Large intestine (tissue), 3 donors: Measurements from ENCODE around the gene PIK3CD. TPM values are rescaled to one million over a fixed set of nuclear protein-coding genes. Genes with fewer than 3 reads are reported as not detected.

Source experiments
- DNase-seq, 2 donors: peaks; one replicate each; pipeline versions ENCODE4 v3.0.0 to v3.0.0-alpha.2; 2013
- H3K27ac ChIP-seq: one replicate; pipeline ENCODE4 v1.5.1; 2013; ENCODE audit warnings: low read length
- H3K27me3 ChIP-seq: 2 replicates; pipeline ENCODE4 v1.6.1; 2013; ENCODE audit warnings: low read length; ENCODE audit not compliant: control insufficient read depth, insufficient read depth
- H3K36me3 ChIP-seq: 2 replicates; pipeline ENCODE4 v1.6.1; 2013; ENCODE audit warnings: low read length; ENCODE audit not compliant: control insufficient read depth, insufficient read depth
- H3K4me1 ChIP-seq: one replicate; pipeline ENCODE4 v1.6.1; 2013; ENCODE audit warnings: low read length; ENCODE audit not compliant: control insufficient read depth, insufficient read depth
- H3K4me3 ChIP-seq: one replicate; pipeline ENCODE4 v1.5.1; 2013; ENCODE audit warnings: low read length
- H3K9me3 ChIP-seq: one replicate; pipeline ENCODE4 v1.6.1; 2013; ENCODE audit warnings: mild to moderate bottlenecking, low read depth, low read length, moderate library complexity; ENCODE audit not compliant: control insufficient read depth
- WGBS: methylation state at CpG from one replicate; pipeline ENCODE4 v1.1.5; 2013; ENCODE audit warnings: low lambda C conversion rate; ENCODE audit not compliant: insufficient coverage; 5-methylcytosine and 5-hydroxymethylcytosine counted together
- polyA plus RNA-seq: library from polyadenylated mRNA; unstranded; fragments of 120-200 nt; gene quantifications from one replicate; pipeline ENCODE4 v1.2.1, GENCODE V29; 2013

The PIK3CD gene
- polyA plus RNA-seq, 1 donor, result 16.1 TPM

DNA sequence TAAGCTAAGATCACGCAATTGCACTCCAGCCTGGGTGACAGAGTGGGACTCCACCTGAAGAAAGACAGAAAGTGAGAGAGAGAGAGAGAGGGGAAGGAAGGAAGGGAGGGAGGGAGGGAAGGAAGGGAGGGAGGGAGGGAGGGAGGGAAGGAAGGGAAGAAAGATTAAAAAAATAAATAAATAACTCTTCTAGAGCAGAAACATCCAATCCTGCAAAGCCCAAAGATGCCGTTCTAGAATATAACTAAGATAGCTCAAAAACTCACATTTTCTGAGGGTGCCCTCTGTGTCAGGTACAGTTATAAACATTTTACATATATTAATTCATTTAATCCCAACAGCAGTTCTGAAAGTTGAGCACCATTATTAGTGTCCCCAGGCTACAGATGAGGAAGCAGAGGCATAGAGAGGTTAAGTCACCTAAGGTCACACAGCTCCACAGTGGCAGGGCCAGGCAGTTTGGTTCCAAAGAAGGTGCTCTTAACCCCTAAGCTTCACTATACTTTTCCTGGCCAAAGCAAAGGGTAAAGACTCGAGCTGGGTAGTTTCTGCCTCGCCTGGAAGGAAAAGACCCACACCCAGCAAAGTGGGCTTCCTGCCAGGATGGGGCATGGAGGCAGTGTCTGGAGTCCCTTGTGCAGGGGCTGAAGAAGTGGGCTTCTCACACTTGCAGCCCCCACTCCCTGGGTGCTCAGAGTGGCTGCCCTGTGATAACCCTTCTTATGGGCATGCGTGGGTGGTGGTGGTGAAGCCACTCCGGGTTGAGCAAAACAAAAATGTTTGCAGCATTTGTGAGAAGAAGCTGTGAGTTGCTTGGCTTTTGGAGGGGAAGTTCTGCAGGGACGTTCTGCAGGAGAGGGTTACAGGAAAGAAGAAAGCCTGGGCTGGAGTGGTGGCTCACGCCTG, 7.9 kb upstream of the PIK3CD start:
- DNase-seq, result no peak
- WGBS, result no CpG with 5 or more reads among the region's 8 CpGs
- Histone ChIP-seq H3K4me1 (no peaks in the 10 kb centered on the region), H3K27ac (no peak overlapping the region), H3K36me3 (no peaks in the 10 kb centered on the region), H3K4me3 (no peak overlapping the region), H3K9me3 (no peaks in the 10 kb centered on the region), H3K27me3 (no peaks in the 10 kb centered on the region)

GRCh38 chr1:9646037-9646436, 5.5 kb upstream of the PIK3CD start:
- H3K27me3 ChIP-seq, result peaks cover 13% of the 10 kb centered on the region
- 80% methylated on average over 2 of the region's 13 CpGs for WGBS
- no peak overlapping the region for H3K4me3 ChIP-seq
- no peak overlapping the region for H3K27ac ChIP-seq
- DNase-seq, result no peak
- H3K9me3 ChIP-seq, result no peaks in the 10 kb centered on the region
- H3K36me3 ChIP-seq, result no peaks in the 10 kb centered on the region
- no peaks in the 10 kb centered on the region for H3K4me1 ChIP-seq

- H3K9me3 ChIP-seq, result no peaks in the 10 kb centered on the region
- 100% methylated on average over 1 of the region's 10 CpGs for WGBS
- no peak overlapping the region for H3K27ac ChIP-seq
- H3K4me3 ChIP-seq, result no peak overlapping the region
- no peaks in the 10 kb centered on the region for H3K36me3 ChIP-seq
- H3K27me3 ChIP-seq, result peaks cover 32% of the 10 kb centered on the region
- DNase-seq, result no peak
- no peaks in the 10 kb centered on the region for H3K4me1 ChIP-seq
These were observed 3.4 kb upstream of the PIK3CD start for GRCh38 chr1:9648171-9648570.

DNA sequence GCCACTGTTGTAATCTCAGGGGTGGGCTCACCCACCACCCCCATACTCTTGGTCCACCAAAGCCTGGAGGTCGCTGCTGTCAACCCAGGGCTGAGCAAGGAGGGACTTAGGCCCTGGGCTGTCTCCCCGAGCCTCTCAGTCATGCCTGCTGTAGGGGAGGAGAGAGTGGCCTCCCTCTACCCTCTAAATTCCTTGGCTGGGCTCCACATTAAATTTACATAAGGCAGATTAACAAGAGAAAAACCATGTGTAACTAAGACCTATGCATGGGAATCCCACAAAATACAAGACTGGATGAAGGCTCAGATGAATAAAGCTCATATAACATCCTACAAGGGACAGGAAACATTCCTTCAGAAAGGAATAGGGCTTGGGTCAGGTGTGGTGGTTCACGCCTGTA, 1.8 kb upstream of the PIK3CD start:
- WGBS, result no CpG with 5 or more reads among the region's 3 CpGs
- Histone ChIP-seq H3K9me3 (no peaks in the 10 kb centered on the region), H3K4me1 (no peaks in the 10 kb centered on the region), H3K27me3 (peaks cover 45% of the 10 kb centered on the region), H3K4me3 (no peak overlapping the region), H3K36me3 (no peaks in the 10 kb centered on the region), H3K27ac (no peak overlapping the region)
- no peak for DNase-seq

- no peaks in the 10 kb centered on the region for H3K4me1 ChIP-seq
- H3K4me3 ChIP-seq, result no peak overlapping the region
- no peaks in the 10 kb centered on the region for H3K36me3 ChIP-seq
- no peak overlapping the region for H3K27ac ChIP-seq
- no peaks in the 10 kb centered on the region for H3K9me3 ChIP-seq
- DNase-seq, result no peak
- H3K27me3 ChIP-seq, result peaks cover 50% of the 10 kb centered on the region
- WGBS, result no CpG with 5 or more reads among the region's 10 CpGs
These were observed 339 bp upstream of the PIK3CD start for GRCh38 chr1:9651220-9651564.

DNA sequence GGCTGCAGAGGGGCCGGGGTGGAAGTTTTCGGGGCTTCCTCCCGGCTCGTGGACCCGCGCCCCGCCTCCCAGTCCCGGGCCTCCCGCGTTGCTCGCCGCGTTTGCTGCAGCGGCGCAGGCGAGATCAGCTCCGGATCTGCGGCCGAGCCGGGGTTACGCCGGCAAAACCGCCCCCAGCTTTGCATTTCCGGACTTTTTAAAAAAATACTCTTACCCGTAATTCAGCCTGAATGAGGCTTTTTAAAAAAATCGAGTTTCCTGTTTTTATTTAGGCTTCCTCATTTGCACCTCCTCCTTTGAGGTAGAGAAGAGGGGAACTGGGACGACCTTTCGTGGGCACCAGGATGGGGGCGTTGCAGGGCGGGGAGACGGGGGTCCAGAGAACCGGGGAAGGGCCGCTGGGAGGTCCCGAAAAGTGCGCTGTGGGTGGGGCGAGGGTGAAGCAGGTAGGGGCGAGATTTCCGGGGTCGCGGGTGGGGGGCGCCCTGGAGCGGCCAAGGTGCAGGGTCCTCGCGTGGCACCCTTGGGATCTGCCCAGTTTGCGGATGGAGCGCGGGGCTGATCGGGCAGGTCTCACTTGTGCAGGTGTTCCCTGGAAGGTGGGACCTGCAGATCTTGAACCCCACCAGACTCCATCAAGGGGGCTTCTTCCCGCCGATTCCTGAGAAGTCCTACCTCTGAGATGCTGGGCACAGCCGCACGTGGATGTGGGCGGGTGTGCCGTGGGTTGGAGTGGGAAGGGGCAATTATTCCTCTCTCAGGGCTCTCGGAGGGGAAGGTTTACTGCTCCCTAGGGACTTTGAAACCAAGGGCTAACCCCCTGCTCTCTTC, 1.1 kb downstream of the PIK3CD start:
- Histone ChIP-seq H3K9me3 (no peaks in the 10 kb centered on the region), H3K4me1 (no peaks in the 10 kb centered on the region), H3K36me3 (no peaks in the 10 kb centered on the region), H3K27ac (no peak overlapping the region), H3K4me3 (no peak overlapping the region), H3K27me3 (peaks cover 55% of the 10 kb centered on the region)
- 0% methylated on average over 2 of the region's 55 CpGs for WGBS
- no peak for DNase-seq

GRCh38 chr1:9653210-9653490, 1.6 kb downstream of the PIK3CD start:
- no peak for DNase-seq
- no peaks in the 10 kb centered on the region for H3K4me1 ChIP-seq
- no peaks in the 10 kb centered on the region for H3K36me3 ChIP-seq
- H3K9me3 ChIP-seq, result no peaks in the 10 kb centered on the region
- peaks cover 59% of the 10 kb centered on the region for H3K27me3 ChIP-seq
- 28% methylated on average over 2 of the region's 11 CpGs for WGBS
- no peak overlapping the region for H3K4me3 ChIP-seq
- H3K27ac ChIP-seq, result no peak overlapping the region

DNA sequence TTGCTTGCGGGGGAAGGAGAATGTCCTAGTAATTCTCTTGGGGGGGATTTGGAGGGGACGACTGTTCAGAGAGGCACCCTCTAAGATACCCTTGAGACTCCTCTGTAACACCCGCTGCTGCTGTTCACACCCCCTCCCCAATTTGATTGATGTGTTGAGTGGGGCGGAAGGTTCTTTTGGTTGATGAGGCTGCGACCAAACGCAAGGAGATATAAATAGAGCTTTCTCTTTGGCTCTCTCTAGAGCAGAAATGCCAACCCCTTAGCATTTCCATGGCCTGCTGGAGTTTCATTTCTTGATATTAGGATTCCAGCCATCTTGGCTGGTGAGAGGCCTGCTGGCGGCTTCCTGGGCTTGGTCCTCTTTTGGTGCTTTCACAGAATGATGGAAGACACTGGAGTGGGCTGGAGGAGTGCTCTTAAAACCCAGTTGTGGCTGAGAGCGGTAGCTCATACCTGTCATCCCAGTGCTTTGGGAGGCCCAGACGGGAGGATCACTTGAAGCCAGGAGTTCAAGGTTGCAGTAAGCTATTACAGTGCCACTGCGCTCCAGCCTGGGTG, 2.0 kb downstream of the PIK3CD start:
- Histone ChIP-seq H3K4me1 (no peaks in the 10 kb centered on the region), H3K36me3 (no peaks in the 10 kb centered on the region), H3K9me3 (no peaks in the 10 kb centered on the region), H3K27me3 (peaks cover 59% of the 10 kb centered on the region), H3K27ac (no peak overlapping the region), H3K4me3 (no peak overlapping the region)
- no peak for DNase-seq
- whole genome bisulfite sequencing, result no CpG with 5 or more reads among the region's 10 CpGs

DNA sequence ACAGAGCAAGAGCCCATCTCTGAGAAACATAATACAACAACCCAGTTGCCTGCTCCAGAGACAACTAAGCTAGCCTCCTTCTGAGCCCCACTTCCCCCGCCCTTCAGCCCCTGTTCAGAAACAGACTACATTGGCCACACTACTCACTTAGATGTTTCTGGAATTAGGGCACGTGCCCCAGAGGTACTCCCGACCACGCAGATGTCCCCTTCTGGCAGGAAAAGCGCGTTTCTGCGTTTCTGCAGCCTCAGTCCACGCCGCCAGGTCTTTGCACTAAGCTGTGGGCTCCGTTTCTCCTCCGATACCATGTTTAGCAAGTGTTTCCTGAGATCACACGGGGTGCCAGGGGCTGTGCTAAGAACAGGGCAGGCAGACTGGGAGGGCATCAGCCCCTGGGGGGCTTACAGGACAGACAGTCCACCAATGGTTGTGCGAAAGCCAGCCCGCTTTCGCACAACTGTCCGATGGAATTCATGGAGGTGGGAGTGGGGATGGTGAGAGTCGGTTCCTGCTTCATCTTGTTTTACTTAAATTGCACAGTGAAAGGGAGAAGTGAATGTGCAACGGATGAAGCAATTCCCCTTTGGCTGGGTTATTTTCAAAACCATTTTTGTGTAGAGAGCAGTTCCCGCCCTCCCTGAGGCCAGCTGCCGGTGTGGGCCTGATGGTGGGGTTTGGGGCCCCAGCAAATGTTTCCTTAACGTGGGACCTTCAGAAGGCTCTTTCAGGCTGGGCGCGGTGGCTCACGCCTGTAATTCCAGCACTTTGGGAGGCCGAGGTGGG, 2.7 kb downstream of the PIK3CD start:
- H3K27me3 ChIP-seq, result peaks cover 59% of the 10 kb centered on the region
- WGBS, result no CpG with 5 or more reads among the region's 25 CpGs
- H3K27ac ChIP-seq, result no peak overlapping the region
- H3K4me3 ChIP-seq, result no peak overlapping the region
- no peak for DNase-seq
- H3K4me1 ChIP-seq, result no peaks in the 10 kb centered on the region
- H3K36me3 ChIP-seq, result no peaks in the 10 kb centered on the region
- H3K9me3 ChIP-seq, result no peaks in the 10 kb centered on the region
